ENCODE data around the gene IGFBP2.
A peak's percentile ranks its signal among the peaks of the same experiment; 100 is the strongest.

DNA sequence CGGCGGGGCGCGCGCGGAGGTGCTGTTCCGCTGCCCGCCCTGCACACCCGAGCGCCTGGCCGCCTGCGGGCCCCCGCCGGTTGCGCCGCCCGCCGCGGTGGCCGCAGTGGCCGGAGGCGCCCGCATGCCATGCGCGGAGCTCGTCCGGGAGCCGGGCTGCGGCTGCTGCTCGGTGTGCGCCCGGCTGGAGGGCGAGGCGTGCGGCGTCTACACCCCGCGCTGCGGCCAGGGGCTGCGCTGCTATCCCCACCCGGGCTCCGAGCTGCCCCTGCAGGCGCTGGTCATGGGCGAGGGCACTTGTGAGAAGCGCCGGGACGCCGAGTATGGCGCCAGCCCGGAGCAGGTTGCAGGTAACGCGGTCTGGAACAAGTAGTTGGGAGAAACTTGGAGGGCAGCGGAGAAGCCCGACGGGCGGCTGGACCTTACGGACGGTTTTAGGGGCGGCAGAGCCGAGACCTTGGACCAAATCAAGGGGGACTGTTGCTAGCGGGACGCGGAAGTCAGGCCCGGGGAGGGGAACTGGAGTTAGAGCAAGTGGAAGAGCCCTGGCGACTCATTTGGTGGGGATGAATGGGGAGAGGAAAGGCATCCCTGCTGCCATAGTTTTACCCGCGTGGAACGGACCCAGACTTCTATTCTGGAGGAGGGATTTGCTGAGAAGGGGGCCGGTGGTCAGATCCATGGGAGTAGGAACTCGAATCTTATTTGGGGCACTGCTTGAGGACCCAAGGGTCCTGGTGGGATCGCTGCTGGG lies 573 bp downstream of the IGFBP2 start:
- TF ChIP-seq, protein P1, sequence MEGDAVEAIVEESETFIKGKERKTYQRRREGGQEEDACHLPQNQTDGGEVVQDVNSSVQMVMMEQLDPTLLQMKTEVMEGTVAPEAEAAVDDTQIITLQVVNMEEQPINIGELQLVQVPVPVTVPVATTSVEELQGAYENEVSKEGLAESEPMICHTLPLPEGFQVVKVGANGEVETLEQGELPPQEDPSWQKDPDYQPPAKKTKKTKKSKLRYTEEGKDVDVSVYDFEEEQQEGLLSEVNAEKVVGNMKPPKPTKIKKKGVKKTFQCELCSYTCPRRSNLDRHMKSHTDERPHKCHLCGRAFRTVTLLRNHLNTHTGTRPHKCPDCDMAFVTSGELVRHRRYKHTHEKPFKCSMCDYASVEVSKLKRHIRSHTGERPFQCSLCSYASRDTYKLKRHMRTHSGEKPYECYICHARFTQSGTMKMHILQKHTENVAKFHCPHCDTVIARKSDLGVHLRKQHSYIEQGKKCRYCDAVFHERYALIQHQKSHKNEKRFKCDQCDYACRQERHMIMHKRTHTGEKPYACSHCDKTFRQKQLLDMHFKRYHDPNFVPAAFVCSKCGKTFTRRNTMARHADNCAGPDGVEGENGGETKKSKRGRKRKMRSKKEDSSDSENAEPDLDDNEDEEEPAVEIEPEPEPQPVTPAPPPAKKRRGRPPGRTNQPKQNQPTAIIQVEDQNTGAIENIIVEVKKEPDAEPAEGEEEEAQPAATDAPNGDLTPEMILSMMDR (IDR thresholded peaks at IDR 0.05): no peak
- no peak for TF ChIP-seq POLR2A (IDR thresholded peaks at IDR 0.05)
- peak in 1 of 3 donors; percentile 12 for TF ChIP-seq POLR2AphosphoS5 (IDR thresholded peaks at IDR 0.05)

Data from breast epithelium (tissue), 3 donors.